ENCODE data around the gene CYP27B1. TPM values are rescaled to one million over a fixed set of nuclear protein-coding genes. Genes with fewer than 3 reads are reported as not detected.
"Not testable (repeated sequence)": the region's sequence is repeated elsewhere in the genome, so short reads cannot be mapped to it uniquely, and the experiment has no call there.

The CYP27B1 gene
- total RNA-seq, 1 experiment from 2014 or later: 1.2 TPM

DNA sequence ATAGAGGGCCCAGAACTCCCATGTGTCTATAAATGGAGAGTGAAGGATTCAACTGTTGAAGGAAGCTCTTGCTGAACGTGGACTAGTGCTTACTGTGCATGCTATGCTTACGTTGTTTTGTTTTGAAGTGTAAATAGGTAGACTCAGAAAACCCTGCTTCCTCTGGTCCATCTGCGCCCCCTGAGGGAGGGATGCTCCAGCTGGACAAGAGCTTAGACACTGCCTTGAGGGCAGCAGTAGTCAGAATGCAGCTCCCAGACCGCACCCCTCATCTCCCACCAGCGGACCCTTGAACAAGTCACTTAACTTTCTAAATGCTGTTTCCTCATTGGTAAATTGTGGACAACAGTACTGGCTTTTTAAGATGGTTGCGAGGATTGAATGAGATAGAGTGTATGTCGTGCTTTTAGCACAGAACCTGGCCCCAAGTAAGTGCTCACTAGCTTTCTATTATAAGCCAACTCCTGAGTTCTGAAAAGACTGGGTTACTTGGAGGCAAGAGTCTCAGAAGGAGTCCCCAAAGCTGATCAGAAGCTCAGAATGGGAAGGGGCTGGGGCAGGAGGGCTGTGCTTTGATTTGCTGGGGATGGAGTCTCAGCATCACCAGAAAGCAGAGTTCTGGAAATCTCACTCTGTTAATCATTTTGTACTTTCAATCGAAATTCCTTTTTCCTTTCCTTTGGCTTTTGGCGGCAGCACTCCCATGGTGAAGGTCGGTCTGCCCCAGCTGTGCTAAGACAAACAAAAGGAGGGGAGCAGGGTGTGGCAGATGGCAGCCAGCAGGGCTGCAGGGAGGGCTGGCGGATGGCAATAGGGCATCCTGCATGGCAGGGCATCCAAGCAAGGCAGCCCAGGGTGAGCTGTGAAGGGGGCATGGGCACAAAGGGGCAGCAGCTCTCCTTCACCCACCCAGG is 43.9 kb downstream of the CYP27B1 start:
- no peak for DNase-seq (ENCODE audit: low read depth)

DNA sequence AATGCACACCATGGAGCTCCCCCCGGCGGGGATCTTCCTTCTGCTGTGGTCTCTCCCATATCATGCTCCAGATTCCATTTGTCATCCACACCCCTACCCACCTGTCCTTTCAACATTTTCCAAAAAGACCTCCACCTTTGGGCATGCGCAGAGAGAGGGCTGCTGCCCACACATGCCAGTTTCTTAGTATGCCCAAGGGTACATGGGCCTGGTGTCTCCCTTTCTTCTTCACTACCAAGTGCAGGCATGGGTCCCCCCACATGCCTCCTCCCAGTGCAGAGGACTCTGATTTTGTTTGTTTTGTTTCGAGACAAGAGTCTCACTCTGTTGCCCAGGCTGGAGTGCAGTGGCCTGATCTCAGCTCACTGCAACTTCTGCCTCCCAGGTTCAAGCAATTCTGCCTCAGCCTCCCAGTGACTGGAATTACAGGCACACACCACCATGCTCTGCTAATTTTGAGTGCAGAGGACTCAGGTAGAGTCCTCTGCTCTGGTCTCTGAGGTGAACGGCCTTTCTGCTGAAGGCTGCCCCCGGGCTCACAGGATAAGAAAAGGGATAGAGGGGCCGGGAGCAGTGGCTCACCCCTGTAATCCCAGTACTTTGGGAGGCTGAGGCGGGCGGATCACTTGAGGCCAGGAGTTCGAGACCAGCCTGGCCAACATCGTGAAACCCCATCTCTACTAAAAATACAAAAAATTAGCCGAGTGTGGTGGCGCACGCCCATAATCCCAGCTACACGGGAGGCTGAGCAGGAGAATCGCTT is 44.9 kb downstream of the CYP27B1 start:
- not testable (repeated sequence) for DNase-seq (ENCODE audit: low read depth)

DNA sequence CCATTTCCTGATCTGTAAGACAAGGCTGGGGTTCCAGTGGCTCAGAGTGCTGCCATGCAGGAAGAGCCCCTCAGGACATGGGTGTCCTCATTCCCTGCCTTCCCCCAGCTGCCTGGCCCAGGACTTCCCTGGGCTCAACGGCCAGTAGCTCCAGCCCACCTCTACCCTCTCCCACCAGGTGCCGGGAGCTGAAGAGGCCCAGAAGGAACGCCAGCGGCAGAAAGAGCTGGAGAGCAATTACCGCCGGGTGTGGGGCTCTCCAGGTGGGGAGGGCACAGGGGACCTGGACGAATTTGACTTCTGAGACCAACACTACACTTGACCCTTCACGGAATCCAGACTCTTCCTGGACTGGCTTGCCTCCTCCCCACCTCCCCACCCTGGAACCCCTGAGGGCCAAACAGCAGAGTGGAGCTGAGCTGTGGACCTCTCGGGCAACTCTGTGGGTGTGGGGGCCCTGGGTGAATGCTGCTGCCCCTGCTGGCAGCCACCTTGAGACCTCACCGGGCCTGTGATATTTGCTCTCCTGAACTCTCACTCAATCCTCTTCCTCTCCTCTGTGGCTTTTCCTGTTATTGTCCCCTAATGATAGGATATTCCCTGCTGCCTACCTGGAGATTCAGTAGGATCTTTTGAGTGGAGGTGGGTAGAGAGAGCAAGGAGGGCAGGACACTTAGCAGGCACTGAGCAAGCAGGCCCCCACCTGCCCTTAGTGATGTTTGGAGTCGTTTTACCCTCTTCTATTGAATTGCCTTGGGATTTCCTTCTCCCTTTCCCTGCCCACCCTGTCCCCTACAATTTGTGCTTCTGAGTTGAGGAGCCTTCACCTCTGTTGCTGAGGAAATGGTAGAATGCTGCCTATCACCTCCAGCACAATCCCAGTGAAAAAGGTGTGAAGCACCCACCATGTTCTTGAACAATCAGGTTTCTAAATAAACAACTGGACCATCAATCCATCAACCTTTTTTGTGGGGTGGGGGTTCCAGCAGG is 46.0 kb downstream of the CYP27B1 start:
- DNase-seq (ENCODE audit: low read depth): no peak

DNA sequence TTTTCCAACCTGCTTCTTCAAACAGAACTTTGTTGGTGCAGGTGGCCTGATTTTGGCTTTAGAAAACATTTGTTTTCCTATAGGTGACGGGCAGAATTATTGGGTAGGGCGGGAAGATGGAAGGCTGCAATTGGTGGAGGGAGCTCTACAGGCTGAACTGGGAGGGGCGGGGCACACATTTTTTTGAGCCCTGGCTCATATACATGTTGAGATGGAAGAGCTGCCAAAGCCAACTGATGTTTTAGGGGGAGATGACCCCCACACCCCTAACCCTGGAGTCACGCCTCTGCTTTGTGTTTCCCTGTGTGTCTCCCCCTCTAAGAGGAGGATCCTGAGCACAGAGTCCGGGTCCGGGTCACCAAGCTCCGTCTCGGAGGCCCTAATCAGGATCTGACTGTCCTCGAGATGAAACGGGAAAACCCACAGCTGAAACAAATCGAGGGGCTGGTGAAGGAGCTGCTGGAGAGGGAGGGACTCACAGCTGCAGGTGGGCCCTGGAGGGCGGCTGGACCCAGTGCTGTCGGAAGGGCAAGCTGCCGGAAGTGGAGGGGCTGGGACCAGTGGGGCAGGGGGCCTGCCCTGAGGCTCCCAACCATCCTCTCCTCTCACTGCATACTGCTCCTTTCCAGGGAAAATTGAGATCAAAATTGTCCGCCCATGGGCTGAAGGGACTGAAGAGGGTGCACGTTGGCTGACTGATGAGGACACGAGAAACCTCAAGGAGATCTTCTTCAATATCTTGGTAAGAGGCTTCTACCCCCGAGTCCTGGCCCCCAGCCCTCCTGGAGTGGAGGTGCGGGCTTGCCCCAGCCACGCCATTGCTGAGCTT is 46.9 kb downstream of the CYP27B1 start:
- DNase-seq (ENCODE audit: low read depth): no peak

DNA sequence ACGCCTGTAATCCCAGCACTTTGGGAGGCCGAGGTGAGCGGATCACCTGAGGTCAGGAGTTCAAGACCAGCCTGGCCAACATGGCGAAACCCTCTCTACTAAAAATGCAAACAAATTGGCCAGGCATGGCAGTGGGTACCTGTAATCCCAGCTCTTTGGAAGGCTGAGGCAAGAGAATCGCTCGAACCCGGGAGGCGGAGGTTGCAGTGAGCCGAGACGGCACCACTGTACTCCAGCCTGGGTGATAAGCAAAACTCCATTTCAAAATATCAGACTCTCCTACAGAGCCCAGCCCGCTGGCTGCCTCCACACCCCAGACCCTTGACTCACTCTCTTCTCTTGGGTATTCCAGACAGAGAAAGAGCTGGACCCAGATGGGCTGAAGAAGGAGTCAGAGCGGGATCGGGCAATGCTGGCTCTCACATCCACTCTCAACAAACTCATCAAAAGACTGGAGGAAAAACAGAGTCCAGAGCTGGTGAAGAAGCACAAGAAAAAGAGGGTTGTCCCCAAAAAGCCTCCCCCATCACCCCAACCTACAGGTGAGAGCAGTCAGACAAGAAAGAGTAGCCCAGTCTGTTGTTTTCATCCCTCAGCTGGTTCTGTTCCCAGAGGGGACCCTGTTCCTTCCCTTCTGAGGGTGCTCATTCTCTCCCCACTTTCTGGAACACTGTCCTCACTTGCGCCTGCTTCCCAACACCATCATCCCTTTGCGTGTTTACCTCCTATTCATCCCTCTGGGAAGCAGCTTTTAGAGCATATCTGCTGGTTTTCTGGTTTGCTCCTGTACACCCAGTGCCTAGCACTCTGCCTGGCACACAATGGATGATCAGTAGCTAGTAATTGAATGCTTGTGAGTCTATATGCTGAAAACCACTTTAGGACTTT is 48.0 kb downstream of the CYP27B1 start:
- no peak for DNase-seq (ENCODE audit: low read depth)

DNA sequence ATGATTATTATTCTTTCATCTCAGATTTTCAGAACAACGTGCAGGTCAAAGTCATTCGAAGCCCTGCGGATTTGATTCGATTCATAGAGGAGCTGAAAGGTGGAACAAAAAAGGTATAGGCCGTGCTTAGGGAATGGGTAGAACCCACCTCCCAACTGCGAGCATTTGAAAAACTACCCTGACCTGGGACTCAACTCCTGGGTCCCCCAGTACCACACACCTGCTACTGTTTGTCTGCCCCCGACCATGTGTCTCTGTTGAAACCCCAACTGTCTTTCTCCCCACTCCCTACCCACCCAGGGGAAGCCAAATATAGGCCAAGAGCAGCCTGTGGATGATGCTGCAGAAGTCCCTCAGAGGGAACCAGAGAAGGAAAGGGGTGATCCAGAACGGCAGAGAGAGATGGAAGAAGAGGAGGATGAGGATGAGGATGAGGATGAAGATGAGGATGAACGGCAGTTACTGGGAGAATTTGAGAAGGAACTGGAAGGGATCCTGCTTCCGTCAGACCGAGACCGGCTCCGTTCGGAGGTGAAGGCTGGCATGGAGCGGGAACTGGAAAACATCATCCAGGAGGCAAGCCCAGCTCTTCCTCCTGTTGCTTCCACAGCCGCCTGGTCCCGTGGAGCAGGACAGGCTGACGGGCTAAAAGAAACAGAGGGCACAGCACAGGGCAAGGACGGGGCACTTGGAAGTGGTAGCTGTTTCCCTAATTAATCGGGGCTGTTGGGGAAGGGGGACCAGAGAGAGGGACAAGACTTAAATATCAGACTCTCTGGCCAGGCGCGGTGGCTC is 48.8 kb downstream of the CYP27B1 start:
- DNase-seq (ENCODE audit: low read depth): no peak

DNA sequence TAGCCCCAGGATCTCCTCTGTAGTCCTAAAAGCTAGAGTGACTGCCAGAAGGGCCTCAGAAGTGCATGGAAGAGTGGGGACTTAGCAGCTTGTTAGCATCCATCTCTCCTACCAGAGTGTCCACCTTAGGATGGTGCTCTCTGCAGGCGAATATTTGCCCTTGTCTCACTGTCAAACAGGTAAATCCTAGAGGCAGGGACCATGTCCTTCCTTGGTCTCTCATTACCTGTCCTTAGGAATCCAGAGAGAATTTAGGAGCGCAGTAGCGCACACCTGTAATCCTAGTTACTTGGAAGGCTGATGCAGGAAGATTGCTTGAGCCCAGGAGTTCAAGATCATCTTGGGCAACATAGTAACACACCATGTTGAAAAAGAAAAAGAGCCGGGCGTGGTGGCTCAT is 49.7 kb downstream of the CYP27B1 start:
- no peak for DNase-seq (ENCODE audit: low read depth)

DNA sequence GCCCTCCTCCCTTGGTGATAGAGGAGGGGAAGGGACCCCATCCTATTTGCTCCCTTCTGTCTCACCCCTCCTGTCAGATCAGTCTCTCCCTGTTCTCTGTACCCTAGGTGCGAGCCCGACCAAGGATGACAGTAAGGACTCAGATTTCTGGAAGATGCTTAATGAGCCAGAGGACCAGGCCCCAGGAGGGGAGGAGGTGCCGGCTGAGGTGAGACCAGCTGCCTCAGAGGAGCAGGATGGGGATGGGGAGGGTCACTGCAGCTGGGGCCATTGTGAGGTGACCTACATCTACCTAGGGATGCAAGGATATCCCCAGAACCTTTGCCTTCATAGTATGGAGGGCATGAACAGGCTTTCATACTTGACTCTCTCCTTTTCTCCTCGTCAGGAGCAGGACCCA is 50.6 kb downstream of the CYP27B1 start:
- DNase-seq (ENCODE audit: low read depth): no peak

DNA sequence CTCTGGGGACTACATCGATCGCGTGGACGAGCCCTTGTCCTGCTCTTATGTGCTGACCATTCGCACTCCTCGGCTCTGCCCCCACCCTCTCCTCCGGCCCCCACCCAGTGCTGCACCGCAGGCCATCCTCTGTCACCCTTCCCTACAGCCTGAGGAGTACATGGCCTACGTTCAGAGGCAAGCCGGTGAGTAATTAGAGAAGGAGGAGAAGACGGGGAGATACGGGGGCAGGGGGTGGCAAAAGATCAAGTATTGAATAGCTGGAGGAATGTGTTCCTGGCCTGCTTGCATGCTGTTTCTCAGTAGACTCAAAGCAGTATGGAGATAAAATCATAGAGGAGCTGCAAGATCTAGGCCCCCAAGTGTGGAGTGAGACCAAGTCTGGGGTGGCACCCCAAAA is 51.1 kb downstream of the CYP27B1 start:
- no peak for DNase-seq (ENCODE audit: low read depth)

DNA sequence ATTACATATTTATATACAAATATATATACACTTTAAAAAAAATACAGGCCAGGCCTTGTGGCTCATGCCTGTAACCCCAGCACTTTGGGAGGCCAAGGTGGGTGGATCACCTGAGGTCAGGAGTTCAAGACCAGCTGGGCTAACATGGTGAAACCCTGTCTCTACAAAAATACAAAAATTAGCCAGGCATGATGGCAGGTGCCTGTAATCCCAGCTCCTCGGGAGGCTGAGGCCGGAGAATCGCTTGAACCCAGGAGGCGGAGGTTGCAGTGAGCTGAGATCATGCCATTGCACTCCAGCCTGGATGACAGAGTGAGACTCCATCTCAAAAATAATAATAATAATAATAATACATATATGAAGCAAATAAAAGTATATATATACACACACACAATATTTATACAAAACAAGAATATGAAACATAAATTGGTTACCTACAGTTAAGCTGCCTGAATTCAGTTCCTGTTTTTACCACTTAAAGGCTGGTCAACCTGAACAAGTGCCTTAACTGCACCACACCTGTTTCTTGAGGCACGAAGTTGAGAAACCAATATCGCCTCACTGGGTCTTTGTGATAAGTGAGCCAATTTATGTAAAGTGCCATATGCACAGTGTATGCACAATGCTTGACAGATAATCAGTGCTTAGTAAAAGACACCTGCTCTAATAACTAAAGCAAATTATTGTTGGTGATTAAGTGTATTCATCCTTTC is 51.7 kb downstream of the CYP27B1 start:
- DNase-seq (ENCODE audit: low read depth): not testable (repeated sequence)

DNA sequence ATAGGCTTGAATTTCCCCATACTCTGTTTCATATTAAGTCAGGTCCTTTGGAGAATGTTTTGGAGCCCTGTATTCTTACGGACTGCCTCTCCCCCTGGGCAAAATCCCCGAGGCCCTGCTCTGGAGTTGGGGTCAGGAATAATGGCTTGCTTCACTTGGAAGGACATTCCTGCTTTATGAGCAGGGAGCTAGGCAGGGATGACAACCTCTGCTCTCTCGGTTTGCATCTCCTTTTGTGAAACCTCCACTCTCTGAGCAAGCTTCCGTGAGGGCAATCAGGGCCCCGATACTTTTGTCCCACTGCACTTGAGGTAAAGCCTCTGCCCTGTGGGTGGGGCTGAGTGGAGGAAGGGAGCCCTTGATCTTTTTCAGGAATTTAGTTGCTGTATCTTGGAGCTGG is 53.7 kb downstream of the CYP27B1 start:
- no peak for DNase-seq (ENCODE audit: low read depth)

DNA sequence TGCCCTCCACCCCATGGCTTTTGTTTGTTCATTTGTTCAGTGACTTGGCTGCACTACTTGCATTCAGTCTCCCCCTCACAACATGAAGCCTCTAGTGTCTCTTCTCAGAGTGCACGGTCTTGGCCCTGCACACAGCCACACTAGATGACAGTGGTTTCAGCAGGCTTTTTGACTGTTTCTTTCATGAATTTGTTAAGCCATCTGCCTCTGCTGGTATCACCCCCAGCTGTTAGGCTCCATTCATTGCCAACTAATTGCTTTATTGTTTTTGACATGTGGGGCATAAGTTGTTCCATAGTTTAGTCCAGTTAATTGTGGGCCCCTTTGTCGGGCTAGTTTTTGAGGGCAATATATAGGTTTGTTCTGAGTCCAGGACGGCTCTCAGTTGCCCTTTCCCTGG is 54.2 kb downstream of the CYP27B1 start:
- no peak for DNase-seq (ENCODE audit: low read depth)

Other genes starting within 250 kb of the CYP27B1 start
- gene DDIT3, start 246.6 kb downstream of the CYP27B1 start, total RNA-seq (2014; rRNA removed; shearing (Covaris generic)): 19.1 and 24.8 TPM in 2 replicates
- gene MBD6, start 244.3 kb downstream of the CYP27B1 start, total RNA-seq (2014; rRNA removed; shearing (Covaris generic)): 1.7 and 2.1 TPM in 2 replicates
- 123 and 155 TPM in 2 replicates for gene DCTN2, start 219.9 kb downstream of the CYP27B1 start, total RNA-seq (2014; rRNA removed; shearing (Covaris generic))
- gene KIF5A, start 217.0 kb downstream of the CYP27B1 start, total RNA-seq (2014; rRNA removed; shearing (Covaris generic)): 0.60 and 1.9 TPM in 2 replicates
- gene PIP4K2C, start 175.9 kb downstream of the CYP27B1 start, total RNA-seq (2014; rRNA removed; shearing (Covaris generic)): 15.9 and 19.3 TPM in 2 replicates
- 9.9 and 10.7 TPM in 2 replicates for gene DTX3, start 162.3 kb downstream of the CYP27B1 start, total RNA-seq (2014; rRNA removed; shearing (Covaris generic))
- gene ARHGEF25, start 155.6 kb downstream of the CYP27B1 start, total RNA-seq (2014; rRNA removed; shearing (Covaris generic)): 9.4 and 11.5 TPM in 2 replicates
- 11.9 and 14.4 TPM in 2 replicates for gene B4GALNT1, start 133.9 kb downstream of the CYP27B1 start, total RNA-seq (2014; rRNA removed; shearing (Covaris generic))
- 152 and 183 TPM in 2 replicates for gene OS9, start 72.9 kb downstream of the CYP27B1 start, total RNA-seq (2014; rRNA removed; shearing (Covaris generic))
- 0.20 and 0.72 TPM in 2 replicates for gene AGAP2, start 28.3 kb downstream of the CYP27B1 start, total RNA-seq (2014; rRNA removed; shearing (Covaris generic))
- gene TSPAN31, start 22.0 kb downstream of the CYP27B1 start, total RNA-seq (2014; rRNA removed; shearing (Covaris generic)): 39.2 and 42.1 TPM in 2 replicates
- gene CDK4, start 14.8 kb downstream of the CYP27B1 start, total RNA-seq (2014; rRNA removed; shearing (Covaris generic)): 232 and 269 TPM in 2 replicates
- 3.0 and 4.2 TPM in 2 replicates for gene MARCHF9, start 12.0 kb downstream of the CYP27B1 start, total RNA-seq (2014; rRNA removed; shearing (Covaris generic))
- 8.8 and 11.2 TPM in 2 replicates for gene METTL1, start 5.0 kb upstream of the CYP27B1 start, total RNA-seq (2014; rRNA removed; shearing (Covaris generic))
- 5.3 and 6.6 TPM in 2 replicates for gene EEF1AKMT3, start 5.5 kb upstream of the CYP27B1 start, total RNA-seq (2014; rRNA removed; shearing (Covaris generic))
- 43.1 and 48.8 TPM in 2 replicates for gene TSFM, start 15.7 kb upstream of the CYP27B1 start, total RNA-seq (2014; rRNA removed; shearing (Covaris generic))
- gene AVIL, start 51.7 kb upstream of the CYP27B1 start, total RNA-seq (2014; rRNA removed; shearing (Covaris generic)): 1.3 and 1.8 TPM in 2 replicates
- 27.8 and 44.0 TPM in 2 replicates for gene CTDSP2, start 79.7 kb upstream of the CYP27B1 start, total RNA-seq (2014; rRNA removed; shearing (Covaris generic))
- gene ATP23, start 174.5 kb upstream of the CYP27B1 start, total RNA-seq (2014; rRNA removed; shearing (Covaris generic)): 24.0 and 33.1 TPM in 2 replicates

Measured in RPMI7951 (cell line).